Stomach (tissue), 9 donors: ENCODE measurements around the gene TMEM132D. TPM values are rescaled to one million over a fixed set of nuclear protein-coding genes. Genes with fewer than 3 reads are reported as not detected.

ENCODE experiments used
- DNase-seq, 2 donors: peaks; one replicate each; pipeline versions ENCODE4 v3.0.0 to v3.0.0-alpha.2; 2013 to 2019
- H3K27ac ChIP-seq, 5 donors: fragments of 200-600 bp in 4 of 5; sonication (generic) in 4 of 5; one replicate each; pipeline ENCODE4 v1.5.1; 2013 to 2019; ENCODE audit warnings: mild to moderate bottlenecking in 1 of 5, moderate library complexity in 1 of 5
- H3K27me3 ChIP-seq, 3 donors: fragments of 200-600 bp; sonication (generic); one replicate each; pipeline ENCODE4 v1.5.1; 2017 to 2019; ENCODE audit warnings: mixed run types in 1 of 3
- H3K36me3 ChIP-seq, 4 donors: fragments of 200-600 bp; sonication (generic); 1 replicate in 3 of 4; 2 replicates in 1 of 4; pipeline ENCODE4 v1.5.1; 2016 to 2019
- H3K4me1 ChIP-seq, 4 donors: fragments of 200-600 bp; sonication (generic); one replicate each; pipeline ENCODE4 v1.5.1; 2016 to 2019
- H3K4me3 ChIP-seq, 4 donors: fragments of 200-600 bp; sonication (generic) in 3 of 4; one replicate each; pipeline ENCODE4 v1.5.1; 2016 to 2019; ENCODE audit warnings: mild to moderate bottlenecking in 1 of 4
- H3K9me3 ChIP-seq, 4 donors: fragments of 200-600 bp; sonication (generic); one replicate each; pipeline ENCODE4 v1.5.1; 2016 to 2019
- EP300 ChIP-seq: sonication (generic); formaldehyde crosslinking; IDR thresholded peaks from one replicate; pipeline ENCODE4 v1.6.1; 2017; ENCODE audit warnings: antibody characterized with exemption
- POLR2A ChIP-seq, 4 donors: fragments of 450-650 bp; IDR thresholded peaks; one replicate each; pipeline ENCODE4 v1.6.1; 2016; ENCODE audit warnings: antibody characterized with exemption in 4 of 4, control low read depth in 2 of 4, mild to moderate bottlenecking in 1 of 4, moderate library complexity in 1 of 4
- POLR2AphosphoS5 ChIP-seq, 3 donors: sonication (generic); formaldehyde crosslinking; IDR thresholded peaks; one replicate each; pipeline ENCODE4 v1.6.1; 2016; ENCODE audit warnings: antibody characterized with exemption in 3 of 3
- WGBS, 5 donors: extraction: QIAGEN DNeasy Blood & Tissue Kit in 3 of 5; methylation state at CpG; one replicate each; pipeline versions ENCODE4 v1.1.5 to v1.1.7; 2013 to 2018; 5-methylcytosine and 5-hydroxymethylcytosine counted together
- intact Hi-C: fragments of 100-400 bp; cut with DNase I; formaldehyde crosslinking; loops from one replicate; pipeline ENCODE4 v1.15.1; 2023; ENCODE audit warnings: low total_unique reads
- polyA plus RNA-seq, 3 donors: library from polyadenylated mRNA; stranded (reverse); fragments of 200-250 nt; gene quantifications; one replicate each; pipeline ENCODE4 v1.2.3, GENCODE V29; 2013
- total RNA-seq, 5 donors: library from RNA; depleted of rRNA; stranded (reverse); fragments of >200 nt; gene quantifications; one replicate each; pipeline versions ENCODE4 v1.1.0 to v1.2.3, GENCODE V29; 2014 to 2016
- TF ChIP-seq, protein P1 (sequence below), 7 experiments: fragments of 450-650 bp in 4 of 7; fragments of 200-600 bp in 3 of 7; sonication (generic) in 3 of 7; IDR thresholded peaks; one replicate each; pipeline ENCODE4 v1.5.1; 2016 to 2019; ENCODE audit warnings: antibody characterized with exemption in 7 of 7, control low read depth in 2 of 7, mild to moderate bottlenecking in 1 of 7
- donor health status: healthy with polysubstance abuse.
- donor health status: Bipolar disorder and iron deficiency.
- donor health status: healthy.

The TMEM132D gene
- total and polyA plus RNA-seq, 8 donors, result 0.29 to 0.92 TPM; not detected in 6

DNA sequence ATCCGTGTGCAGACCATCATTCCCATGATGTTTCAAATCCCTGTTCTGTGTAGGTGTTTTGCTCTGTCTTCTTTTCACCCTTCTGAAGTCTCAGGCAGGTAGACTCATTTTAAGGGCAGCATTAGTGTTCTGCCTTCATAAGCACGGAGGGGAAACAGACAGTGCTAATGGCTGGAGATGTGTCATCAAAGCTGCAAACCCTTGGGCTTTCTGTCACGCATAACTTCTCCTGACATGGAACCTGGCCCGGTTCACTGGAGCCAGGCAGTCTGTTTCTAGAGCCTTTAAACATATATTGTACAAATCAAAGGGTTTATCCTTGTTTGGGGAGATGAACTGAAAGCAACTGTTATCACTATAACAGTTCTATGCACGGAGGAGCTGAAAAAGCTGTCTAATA lies 141.4 kb downstream of the TMEM132D start:
- H3K4me1 ChIP-seq, result no peaks in the 10 kb centered on the region
- no peaks in the 10 kb centered on the region for H3K36me3 ChIP-seq
- peaks cover 0 to 25% (median 19%) of the 10 kb centered on the region in 4 donors for H3K9me3 ChIP-seq
- intact Hi-C loops, result no loop called here
- no peaks in the 10 kb centered on the region for H3K27me3 ChIP-seq
- no peak for TF ChIP-seq POLR2AphosphoS5 (IDR thresholded peaks at IDR 0.05)
- TF ChIP-seq, protein P1, sequence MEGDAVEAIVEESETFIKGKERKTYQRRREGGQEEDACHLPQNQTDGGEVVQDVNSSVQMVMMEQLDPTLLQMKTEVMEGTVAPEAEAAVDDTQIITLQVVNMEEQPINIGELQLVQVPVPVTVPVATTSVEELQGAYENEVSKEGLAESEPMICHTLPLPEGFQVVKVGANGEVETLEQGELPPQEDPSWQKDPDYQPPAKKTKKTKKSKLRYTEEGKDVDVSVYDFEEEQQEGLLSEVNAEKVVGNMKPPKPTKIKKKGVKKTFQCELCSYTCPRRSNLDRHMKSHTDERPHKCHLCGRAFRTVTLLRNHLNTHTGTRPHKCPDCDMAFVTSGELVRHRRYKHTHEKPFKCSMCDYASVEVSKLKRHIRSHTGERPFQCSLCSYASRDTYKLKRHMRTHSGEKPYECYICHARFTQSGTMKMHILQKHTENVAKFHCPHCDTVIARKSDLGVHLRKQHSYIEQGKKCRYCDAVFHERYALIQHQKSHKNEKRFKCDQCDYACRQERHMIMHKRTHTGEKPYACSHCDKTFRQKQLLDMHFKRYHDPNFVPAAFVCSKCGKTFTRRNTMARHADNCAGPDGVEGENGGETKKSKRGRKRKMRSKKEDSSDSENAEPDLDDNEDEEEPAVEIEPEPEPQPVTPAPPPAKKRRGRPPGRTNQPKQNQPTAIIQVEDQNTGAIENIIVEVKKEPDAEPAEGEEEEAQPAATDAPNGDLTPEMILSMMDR (IDR thresholded peaks at IDR 0.05), result no peak
- TF ChIP-seq EP300, result no peak
- no peak for TF ChIP-seq POLR2A (IDR thresholded peaks at IDR 0.05)
- no peak overlapping the region for H3K4me3 ChIP-seq
- H3K27ac ChIP-seq, result no peak overlapping the region
- no peak for DNase-seq
- WGBS, 5 donors, result 69 to 86% (median 81%) methylated on average over 5 of the region's 5 CpGs

DNA sequence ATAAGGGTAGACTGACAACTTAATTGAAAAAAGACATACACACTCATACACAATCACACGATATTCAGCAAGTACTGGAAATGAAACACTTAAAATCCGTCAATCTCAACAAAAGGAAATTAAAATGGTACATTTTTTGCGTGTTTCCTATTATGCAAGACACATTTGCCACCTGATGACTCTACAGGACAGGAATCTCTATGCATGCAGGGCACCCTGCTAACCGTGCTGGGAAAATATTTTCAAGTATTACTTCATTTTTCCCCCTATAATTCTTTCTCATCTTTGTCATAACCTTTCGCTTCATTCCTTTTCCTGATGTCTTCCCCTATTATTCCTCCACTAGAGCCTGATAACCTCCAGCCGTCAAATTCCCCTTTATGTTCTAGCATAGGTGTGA lies 150.2 kb downstream of the TMEM132D start:
- TF ChIP-seq, protein P1 (IDR thresholded peaks at IDR 0.05), result no peak
- no peak for TF ChIP-seq POLR2AphosphoS5 (IDR thresholded peaks at IDR 0.05)
- TF ChIP-seq EP300, result no peak
- no peak for TF ChIP-seq POLR2A (IDR thresholded peaks at IDR 0.05)
- H3K27ac ChIP-seq, result no peak overlapping the region
- no peaks in the 10 kb centered on the region for H3K36me3 ChIP-seq
- H3K9me3 ChIP-seq, result no peaks in the 10 kb centered on the region
- DNase-seq, result no peak
- 80 to 82% (median 81%) methylated on average over 6 of the region's 6 CpGs for WGBS, 5 donors
- no peaks in the 10 kb centered on the region for H3K27me3 ChIP-seq
- intact Hi-C loops, result no loop called here
- no peaks in the 10 kb centered on the region for H3K4me1 ChIP-seq
- H3K4me3 ChIP-seq, result no peak overlapping the region

DNA sequence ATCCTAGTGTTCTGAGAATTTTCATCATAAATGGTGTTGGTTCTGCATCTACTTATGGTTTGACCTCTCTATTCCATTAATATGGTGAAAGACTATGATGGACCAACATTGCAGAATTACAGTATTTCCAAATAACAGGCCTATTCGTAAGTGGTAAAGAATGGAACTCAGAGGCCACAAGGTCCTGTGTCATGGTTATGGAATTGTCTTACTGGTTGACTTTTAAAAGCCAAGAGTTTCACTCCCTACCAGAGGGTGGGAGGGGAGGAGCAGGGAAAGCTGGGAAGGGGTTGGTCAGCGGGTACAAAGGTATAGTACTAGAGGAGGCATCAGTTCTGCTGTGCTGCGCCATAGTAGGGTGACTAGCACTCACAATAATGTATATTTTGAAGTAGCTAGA lies 153.4 kb downstream of the TMEM132D start:
- Histone ChIP-seq H3K36me3 (no peaks in the 10 kb centered on the region), H3K27me3 (no peaks in the 10 kb centered on the region), H3K4me1 (no peaks in the 10 kb centered on the region), H3K9me3 (peaks cover 0 to 3% (median 0%) of the 10 kb centered on the region in 4 donors), H3K27ac (no peak overlapping the region), H3K4me3 (no peak overlapping the region)
- intact Hi-C loops, result no loop called here
- WGBS, 5 donors, result 61 to 83% (median 69%) methylated on average over 3 of the region's 3 CpGs
- no peak for TF ChIP-seq POLR2A (IDR thresholded peaks at IDR 0.05)
- no peak for TF ChIP-seq POLR2AphosphoS5 (IDR thresholded peaks at IDR 0.05)
- no peak for TF ChIP-seq EP300
- TF ChIP-seq, protein P1 (IDR thresholded peaks at IDR 0.05), result no peak
- DNase-seq, result no peak

DNA sequence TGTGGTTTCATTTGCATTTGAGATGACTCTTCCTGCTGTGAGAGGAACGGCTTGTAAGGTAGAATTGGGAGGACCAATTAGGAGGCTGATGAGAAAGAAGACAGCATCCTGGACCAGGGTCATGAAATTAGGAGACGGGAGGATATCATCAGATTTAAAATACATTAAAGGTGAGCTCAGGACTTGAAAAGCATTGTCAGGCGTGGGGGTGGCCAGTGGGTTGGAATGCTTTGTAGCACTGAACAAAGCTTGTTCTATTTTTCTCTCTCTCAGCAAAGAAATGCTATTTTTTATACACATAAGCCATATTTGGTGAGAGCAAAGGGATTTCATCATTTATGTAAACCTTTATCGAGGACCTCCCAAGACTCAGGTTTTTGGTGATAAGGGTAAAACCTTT lies 157.5 kb downstream of the TMEM132D start:
- Histone ChIP-seq H3K4me3 (no peak overlapping the region), H3K27ac (no peak overlapping the region), H3K36me3 (no peaks in the 10 kb centered on the region), H3K4me1 (no peaks in the 10 kb centered on the region), H3K27me3 (no peaks in the 10 kb centered on the region), H3K9me3 (peaks cover 0 to 16% (median 2%) of the 10 kb centered on the region in 4 donors)
- DNase-seq, result no peak
- WGBS, 5 donors, result 74 to 81% (median 78%) methylated on average over 4 of the region's 4 CpGs
- no peak for TF ChIP-seq EP300
- TF ChIP-seq, protein P1 (IDR thresholded peaks at IDR 0.05), result no peak
- no peak for TF ChIP-seq POLR2AphosphoS5 (IDR thresholded peaks at IDR 0.05)
- TF ChIP-seq POLR2A (IDR thresholded peaks at IDR 0.05), result no peak
- intact Hi-C loops, result no loop called here
